ENCODE data around the gene BCR.
A peak's percentile ranks its signal among the peaks of the same experiment; 100 is the strongest.

BCR gene

DNA sequence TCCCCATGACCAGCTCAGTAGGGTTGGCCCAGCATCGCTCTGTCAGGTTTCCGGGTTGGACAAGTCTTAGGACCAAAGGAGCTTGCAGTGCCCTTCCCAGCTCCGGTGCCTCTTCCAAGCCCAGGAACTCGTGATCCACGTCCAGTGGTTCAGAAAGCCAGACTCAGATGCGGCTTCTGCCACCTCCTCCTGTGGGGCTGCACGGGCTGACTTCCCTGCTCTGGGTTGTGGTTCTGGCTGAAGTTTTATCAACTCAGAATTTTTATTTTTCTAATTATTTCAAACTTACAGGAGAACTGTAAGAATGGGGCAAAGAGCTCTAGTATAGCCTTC is 85.0 kb downstream of the BCR start:
- no peak for DNase-seq

- DNase-seq = no peak
These were observed 86.5 kb downstream of the BCR start for GRCh38 chr22:23266780-23267179.

- DNase-seq = no peak
These were observed 87.1 kb downstream of the BCR start for GRCh38 chr22:23267226-23268043.

DNA sequence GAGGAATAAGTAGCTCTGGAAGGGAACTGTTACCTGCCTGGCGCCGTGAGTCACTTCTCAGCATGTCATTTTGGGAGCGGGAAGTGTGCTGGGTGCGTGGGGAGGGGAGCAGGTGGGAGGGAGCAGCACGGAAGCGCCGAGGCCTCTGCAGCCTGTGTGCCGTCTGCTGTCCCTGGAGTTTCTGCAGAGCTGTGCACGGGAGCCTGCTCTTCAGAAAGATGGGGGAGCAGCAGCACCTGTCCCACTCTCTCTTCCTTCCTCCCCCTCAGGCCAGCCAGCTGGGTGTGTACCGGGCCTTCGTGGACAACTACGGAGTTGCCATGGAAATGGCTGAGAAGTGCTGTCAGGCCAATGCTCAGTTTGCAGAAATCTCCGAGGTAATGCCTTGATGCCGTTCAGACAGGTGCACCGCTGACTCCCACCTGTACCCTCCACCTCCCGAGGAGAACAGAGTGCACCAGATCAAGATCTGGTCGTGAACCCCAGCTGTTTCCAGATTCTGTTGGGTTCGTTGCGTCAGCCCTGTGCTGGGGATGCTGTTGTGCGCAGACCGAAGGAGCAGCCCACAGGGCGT is 87.9 kb downstream of the BCR start:
- no peak for DNase-seq

- no peak for DNase-seq
These were observed 88.6 kb downstream of the BCR start for GRCh38 chr22:23268877-23269276.

GRCh38 chr22:23269441-23270211 is 89.3 kb downstream of the BCR start:
- no peak for DNase-seq

DNA sequence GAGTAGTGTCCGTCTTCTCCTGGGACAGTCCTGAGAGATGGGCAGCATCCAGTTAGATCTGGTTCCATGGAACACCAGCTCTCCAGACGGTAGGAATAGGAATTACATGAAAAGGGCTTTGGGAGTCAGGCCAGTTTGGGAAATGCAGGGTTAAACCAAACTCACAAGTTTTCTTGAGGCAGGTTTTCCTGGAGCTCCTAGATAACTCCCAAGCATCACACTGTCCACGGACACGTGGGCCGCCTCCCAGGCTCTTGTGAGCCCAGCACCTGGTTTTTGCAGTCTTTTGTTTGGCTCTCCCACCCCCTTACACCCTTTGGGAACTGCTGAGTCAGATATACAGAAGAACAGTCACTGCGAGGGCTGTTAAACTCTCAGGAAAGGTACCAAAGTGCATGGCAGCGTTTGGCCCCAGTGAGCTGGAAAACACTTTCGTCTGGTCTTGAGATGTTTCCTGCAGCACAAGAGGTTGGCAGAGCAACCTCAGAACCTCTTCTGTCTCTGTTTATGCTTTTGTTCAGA is 90.0 kb downstream of the BCR start:
- DNase-seq = no peak

GRCh38 chr22:23270798-23271596 is 90.7 kb downstream of the BCR start:
- no peak for DNase-seq

DNA sequence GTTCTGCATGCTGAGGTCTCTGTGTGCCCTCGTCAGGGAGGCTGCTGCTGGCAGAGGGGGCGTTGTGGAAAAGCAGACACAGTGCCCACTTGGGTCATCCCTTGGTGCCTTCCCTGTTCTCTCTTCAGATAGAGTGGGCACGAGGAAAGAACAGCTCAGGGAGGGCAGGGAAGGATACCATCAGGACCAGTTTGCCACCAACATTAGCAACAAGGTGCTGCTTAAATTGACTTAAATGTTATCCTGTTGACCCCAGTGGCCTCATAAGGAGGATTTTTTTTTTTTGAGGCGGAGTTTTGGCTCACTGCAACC is 91.2 kb downstream of the BCR start:
- DNase-seq = no peak

DNA sequence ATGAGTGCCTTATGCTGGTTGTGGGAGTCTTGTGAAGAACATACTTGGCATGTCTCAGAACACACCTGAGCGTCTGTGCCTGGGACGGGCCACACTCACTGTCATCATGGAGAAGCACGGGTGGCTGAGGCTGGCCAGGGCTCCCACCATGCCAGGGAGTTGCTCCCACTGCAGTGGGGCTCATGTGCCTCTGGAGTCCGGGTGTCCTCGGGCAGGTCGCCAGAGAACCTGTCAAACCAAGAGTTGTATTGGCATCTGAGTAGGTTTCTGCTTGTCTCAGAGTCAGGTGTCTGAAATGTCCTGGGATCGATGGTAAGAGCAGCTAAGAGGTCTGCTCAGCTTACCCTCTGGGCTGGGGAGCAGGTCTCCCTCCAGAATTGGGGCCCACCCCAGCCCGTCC is 92.1 kb downstream of the BCR start:
- DNase-seq = no peak

GRCh38 chr22:23272834-23273233 is 92.5 kb downstream of the BCR start:
- DNase-seq = no peak

DNA sequence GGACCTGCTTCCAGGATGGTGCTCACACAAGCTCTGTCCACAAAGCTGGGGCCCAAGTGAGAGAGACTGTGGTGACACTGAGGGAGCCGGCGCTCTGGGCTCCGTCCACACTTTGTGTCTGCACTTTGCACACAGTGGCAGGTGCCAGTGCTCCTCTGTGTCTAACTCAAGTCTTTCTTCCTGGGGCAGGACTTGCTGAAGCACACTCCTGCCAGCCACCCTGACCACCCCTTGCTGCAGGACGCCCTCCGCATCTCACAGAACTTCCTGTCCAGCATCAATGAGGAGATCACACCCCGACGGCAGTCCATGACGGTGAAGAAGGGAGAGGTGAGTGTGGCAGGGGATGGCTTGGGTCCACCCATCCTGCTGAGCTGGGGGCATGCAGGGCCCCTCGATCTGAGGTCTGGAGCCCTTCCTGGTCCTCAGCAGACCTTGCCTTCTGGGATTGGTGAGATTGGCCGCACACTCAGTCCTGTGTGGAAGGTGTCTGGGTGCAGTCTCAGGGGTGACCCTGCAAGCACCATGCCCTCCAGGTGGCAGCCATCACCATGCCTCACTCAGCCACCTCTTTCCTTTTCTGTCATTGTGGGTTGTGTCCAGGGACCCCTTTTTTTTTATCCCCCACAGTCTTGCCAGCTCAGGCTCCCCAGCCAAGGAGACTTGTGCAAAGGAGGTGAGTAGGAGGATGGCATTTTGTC is 93.3 kb downstream of the BCR start:
- DNase-seq = no peak

GRCh38 chr22:23274146-23274526 is 93.8 kb downstream of the BCR start:
- no peak for DNase-seq

DNA sequence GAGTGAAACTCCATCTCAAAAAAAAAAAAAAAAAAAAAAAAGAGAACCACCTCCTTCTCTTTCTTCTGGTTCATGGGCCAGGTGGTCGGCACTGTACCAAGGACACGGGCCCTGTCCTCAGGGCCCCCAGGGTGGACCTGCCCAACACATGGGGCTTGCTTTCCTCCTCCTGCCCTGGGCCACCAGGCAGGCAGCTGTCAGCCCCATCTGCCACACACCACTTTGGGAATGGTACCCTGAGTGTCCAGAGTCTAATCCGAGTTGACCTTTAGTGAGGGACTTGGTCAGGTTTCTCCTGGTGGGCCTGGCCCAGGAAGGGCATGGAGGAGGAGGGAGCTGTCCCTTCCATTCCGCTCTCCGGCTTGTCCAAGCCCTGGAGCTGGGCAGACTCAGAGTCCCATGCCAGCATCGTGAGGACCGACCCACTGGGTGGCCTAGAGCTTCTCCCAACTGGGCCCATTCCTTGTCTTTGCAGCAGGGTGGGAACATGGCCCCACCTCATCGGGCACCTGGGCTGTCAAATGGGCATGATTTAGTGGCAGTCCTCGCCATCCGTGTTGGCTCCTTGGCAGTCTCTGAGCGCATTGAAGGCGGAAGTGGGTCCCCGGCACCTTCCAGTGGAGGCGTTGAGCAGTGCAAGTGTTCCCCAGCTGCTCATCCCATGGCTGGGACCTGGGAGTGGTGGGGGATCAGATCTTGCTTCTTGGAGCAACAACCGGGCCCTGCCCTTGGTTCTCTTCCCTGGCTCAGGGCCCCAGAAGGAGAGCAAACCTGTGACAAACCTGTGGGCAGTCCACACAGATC is 94.8 kb downstream of the BCR start:
- no peak for DNase-seq

GRCh38 chr22:23275751-23276150 is 95.4 kb downstream of the BCR start:
- no peak for DNase-seq

DNA sequence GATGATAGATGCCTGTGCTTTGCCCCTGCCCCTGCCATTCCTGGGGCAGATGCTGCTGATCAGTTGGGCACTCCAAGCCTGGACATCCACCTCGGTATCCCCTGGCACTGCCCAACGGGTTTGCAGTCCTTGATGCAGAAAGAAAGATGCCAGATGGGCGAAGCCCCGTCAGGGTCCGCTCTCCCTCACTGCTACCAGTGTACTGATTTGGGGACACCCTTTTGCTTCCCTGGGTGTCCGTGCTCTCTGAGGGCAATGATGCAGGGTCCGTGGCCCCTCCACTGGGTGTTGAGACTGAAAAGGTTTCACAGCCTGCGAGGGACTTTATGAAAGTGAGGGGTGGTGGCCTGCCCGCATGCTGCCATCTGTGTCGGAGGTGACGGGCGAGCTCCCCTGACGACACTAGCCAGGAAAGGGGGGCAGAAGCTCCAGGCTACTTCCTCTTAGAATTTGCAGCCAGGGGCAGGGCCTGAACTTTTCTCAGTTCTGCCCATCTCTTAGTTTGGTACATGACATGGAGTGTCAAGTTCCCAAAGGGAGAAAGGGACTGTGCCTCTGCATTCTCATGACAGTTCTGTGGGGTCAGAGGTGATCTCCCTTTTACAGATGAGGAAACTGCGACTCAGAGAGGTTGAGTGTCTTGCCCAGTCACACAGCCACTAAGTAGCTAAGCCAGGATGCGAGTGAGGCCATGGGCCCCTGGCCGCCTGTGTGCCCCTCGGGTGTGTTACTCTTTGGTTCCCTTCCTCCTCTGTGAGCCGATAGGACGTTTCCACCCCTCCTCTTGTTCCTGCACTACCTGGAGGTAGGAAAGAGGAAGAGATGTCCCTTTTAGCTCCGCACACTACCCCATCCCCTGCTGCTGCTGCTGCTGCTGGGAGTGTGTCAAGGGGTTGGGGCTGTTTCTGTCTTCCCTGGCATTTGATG is 96.6 kb downstream of the BCR start:
- DNase-seq = no peak

DNA sequence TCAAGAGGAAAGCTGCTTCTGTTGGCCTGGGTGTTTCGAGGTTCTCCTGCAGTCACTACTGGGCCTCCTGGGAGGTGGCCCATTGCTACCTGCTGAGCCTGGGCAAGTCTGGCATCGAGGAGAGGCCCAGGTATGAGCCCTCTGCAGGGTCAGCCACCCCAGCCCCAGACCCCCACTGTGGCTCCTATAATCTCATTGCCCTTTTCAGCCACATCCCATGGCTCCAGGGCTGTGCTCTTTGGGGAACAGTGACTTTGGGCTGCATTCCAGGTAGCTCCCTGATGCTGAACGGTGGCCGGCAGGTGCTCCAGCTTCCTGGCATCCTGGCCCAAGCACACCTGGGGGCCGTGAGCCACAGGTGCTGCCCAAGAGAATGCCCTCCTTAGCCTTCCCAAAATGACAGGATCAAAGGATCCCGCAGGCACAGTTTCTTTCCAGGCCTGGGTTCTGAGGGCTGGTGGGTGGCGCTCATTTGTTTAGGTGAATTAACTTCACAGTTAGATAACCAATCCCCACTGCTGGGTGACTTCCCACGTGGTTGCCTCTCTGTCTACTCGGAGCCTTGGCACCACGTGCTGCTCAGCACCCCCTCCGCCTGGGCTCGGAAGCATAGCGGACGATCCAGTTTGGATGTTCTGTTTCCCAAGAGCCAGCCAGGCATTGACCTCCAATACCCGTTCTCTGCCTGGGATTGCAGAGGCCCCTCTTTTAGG is 97.4 kb downstream of the BCR start:
- no peak for DNase-seq

GRCh38 chr22:23278883-23279675 is 98.8 kb downstream of the BCR start:
- peak; percentile 9 for DNase-seq

DNA sequence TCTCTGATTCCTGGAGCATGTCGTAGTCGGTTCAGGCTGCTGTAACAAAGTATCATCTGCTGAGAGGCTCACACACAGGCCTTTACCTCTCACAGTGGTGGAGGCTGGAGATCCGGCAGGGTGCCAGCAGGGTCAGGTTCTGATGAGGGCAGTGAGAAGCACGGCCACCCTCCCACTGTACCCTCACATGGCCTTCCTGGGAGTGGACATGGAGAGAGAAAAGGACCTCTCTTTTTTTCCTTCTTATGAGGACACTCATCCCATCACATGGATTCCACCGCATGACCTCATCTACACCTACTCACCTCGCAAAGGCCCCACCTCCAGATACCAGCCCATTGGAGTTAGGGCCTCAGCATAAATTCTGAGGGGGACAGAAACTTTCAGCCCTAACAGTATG is 99.5 kb downstream of the BCR start:
- no peak for DNase-seq
